ENCODE measurements around the gene USP36.

USP36 gene

GRCh38 chr17:78808163-78808562 is 32.5 kb downstream of the USP36 start:
- TF ChIP-seq CTCF (IDR thresholded peaks at IDR 0.05) (no peak), ZFX (IDR thresholded peaks at IDR 0.05; ENCODE audit: borderline replicate concordance) (no peak)
- H3K27ac ChIP-seq, result no peak overlapping the region

DNA sequence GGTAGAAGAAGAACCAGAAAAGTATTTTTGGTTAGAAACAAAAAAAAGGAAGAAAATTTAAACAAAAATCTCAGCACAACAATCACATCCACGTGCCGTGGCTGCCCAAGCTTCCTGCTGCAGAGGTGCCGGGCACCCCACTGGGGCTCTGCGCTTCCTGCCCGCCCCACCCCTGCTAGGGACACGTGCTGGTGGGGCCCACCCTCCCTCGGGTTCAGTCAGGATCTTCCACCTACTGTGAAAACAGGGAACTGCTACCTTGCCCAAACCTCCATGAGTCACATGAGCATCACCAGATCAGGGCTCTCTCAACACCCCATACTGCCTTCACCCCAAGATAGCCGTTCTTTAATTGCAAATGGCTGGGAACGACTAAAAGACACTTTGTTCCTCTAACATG is 34.2 kb downstream of the USP36 start:
- no peak for TF ChIP-seq CTCF (IDR thresholded peaks at IDR 0.05)
- no peak for TF ChIP-seq ZFX (IDR thresholded peaks at IDR 0.05; ENCODE audit: borderline replicate concordance)
- H3K27ac ChIP-seq, result no peak overlapping the region

- no peak for TF ChIP-seq ZFX (IDR thresholded peaks at IDR 0.05; ENCODE audit: borderline replicate concordance)
- TF ChIP-seq CTCF (IDR thresholded peaks at IDR 0.05), result no peak
- H3K27ac ChIP-seq, result no peak overlapping the region
Observed at GRCh38 chr17:78805301-78805700, 35.3 kb downstream of the USP36 start.

- TF ChIP-seq CTCF (IDR thresholded peaks at IDR 0.05) (no peak), ZFX (IDR thresholded peaks at IDR 0.05; ENCODE audit: borderline replicate concordance) (no peak)
- H3K27ac ChIP-seq, result no peak overlapping the region
Observed at GRCh38 chr17:78804777-78805176, 35.8 kb downstream of the USP36 start.

GRCh38 chr17:78803186-78803845 is 37.3 kb downstream of the USP36 start:
- TF ChIP-seq ZFX (IDR thresholded peaks at IDR 0.05; ENCODE audit: borderline replicate concordance) (no peak), CTCF (IDR thresholded peaks at IDR 0.05) (no peak)
- no peak overlapping the region for H3K27ac ChIP-seq

GRCh38 chr17:78802459-78802858 is 38.2 kb downstream of the USP36 start:
- TF ChIP-seq CTCF (IDR thresholded peaks at IDR 0.05) (no peak), ZFX (IDR thresholded peaks at IDR 0.05; ENCODE audit: borderline replicate concordance) (no peak)
- no peak overlapping the region for H3K27ac ChIP-seq

GRCh38 chr17:78802008-78802407 is 38.6 kb downstream of the USP36 start:
- TF ChIP-seq CTCF (IDR thresholded peaks at IDR 0.05), result no peak
- TF ChIP-seq ZFX (IDR thresholded peaks at IDR 0.05; ENCODE audit: borderline replicate concordance), result no peak
- no peak overlapping the region for H3K27ac ChIP-seq

Data from 22Rv1 (cell line).